Uterus (tissue), 4 donors: Measurements from ENCODE around the gene MOBP. TPM values are rescaled to one million over a fixed set of nuclear protein-coding genes. Genes with fewer than 3 reads are reported as not detected.

Experiments used
- DNase-seq, 2 donors: peaks; one replicate each; pipeline ENCODE4 v3.0.0-alpha.2; 2019 to 2020
- H3K27ac ChIP-seq, 2 donors: fragments of 200-600 bp; sonication (generic); 1 replicate in 1 of 2; 2 replicates in 1 of 2; pipeline ENCODE4 v1.5.1; 2016 to 2018
- H3K27me3 ChIP-seq, 2 donors: fragments of 200-600 bp; sonication (generic); one replicate each; pipeline ENCODE4 v1.5.1; 2018 to 2019; ENCODE audit warnings: control low read depth in 1 of 2
- H3K36me3 ChIP-seq, 2 donors: fragments of 200-600 bp; sonication (generic); one replicate each; pipeline ENCODE4 v1.5.1; 2019; ENCODE audit warnings: control low read depth in 1 of 2
- H3K4me1 ChIP-seq, 2 donors: fragments of 200-600 bp; sonication (generic); one replicate each; pipeline ENCODE4 v1.5.1; 2018 to 2019; ENCODE audit warnings: control low read depth in 1 of 2
- H3K4me3 ChIP-seq, 2 donors: fragments of 200-600 bp; sonication (generic); 1 replicate in 1 of 2; 2 replicates in 1 of 2; pipeline ENCODE4 v1.5.1; 2018 to 2019; ENCODE audit warnings: mild to moderate bottlenecking in 1 of 2
- H3K9me3 ChIP-seq, 2 donors: fragments of 200-600 bp; sonication (generic); one replicate each; pipeline ENCODE4 v1.5.1; 2019; ENCODE audit warnings: control low read depth in 1 of 2
- POLR2A ChIP-seq, 2 donors: fragments of 450-650 bp; IDR thresholded peaks; one replicate each; pipeline ENCODE4 v1.6.1; 2016; ENCODE audit warnings: antibody characterized with exemption in 2 of 2, mild to moderate bottlenecking in 1 of 2, moderate library complexity in 1 of 2
- intact Hi-C: fragments of 100-400 bp; cut with DNase I; formaldehyde crosslinking; loops from one replicate; pipeline ENCODE4 v1.15.1; 2023; ENCODE audit warnings: low total_unique reads
- total RNA-seq, 4 donors: library from RNA; depleted of rRNA in 3 of 4; stranded (reverse); fragments of >200 nt in 3 of 4; gene quantifications; one replicate each; pipeline versions ENCODE4 v1.1.0 to v1.2.4, GENCODE V29; 2014 to 2023
- TF ChIP-seq, protein P1 (sequence below), 4 experiments: fragments of 200-600 bp in 2 of 4; fragments of 450-650 bp in 2 of 4; sonication (generic) in 2 of 4; IDR thresholded peaks; one replicate each; pipeline ENCODE4 v1.5.1; 2016 to 2019; ENCODE audit warnings: antibody characterized with exemption in 4 of 4, mild to moderate bottlenecking in 2 of 4, moderate library complexity in 1 of 4
- donor health status: DM: yes; HTN: yes; CAD: no.

Gene MOBP
- total RNA-seq, 4 donors from 2014 or later, result 0.43 TPM; not detected in 3

DNA sequence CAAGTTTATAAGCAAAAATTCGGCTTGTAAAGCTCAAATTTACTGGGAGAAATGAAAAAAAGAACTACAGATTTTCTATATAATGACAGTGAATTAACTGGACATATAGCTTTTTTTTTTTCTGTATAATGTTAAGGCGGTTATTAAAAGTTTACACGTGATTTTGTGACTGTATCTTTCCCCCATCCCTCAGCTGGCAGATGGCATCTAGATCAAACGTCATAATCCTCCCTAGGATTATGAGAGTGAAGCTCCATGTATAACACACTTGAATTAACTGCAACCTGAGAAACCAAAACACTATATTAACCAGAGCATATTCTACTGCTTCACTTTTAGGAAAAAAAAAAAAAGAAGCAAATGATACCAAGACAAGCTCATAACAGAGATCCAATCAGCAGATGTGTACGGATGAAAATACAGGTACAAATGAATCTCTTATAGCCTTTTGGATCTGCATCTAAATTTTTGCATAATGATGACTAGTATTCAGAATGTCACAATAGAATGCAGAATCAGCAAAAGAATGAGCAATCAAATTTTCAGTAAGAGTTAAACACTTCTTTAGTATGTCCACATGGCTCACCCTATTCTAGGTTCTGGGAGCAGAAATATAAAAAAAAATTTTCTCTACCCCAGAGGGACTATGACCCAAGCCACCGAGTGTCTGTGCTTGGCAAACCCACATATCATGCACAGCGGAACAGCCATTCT, 12.4 kb downstream of the MOBP start:
- Histone ChIP-seq H3K27ac (no peak overlapping the region), H3K4me3 (no peak overlapping the region), H3K27me3 (no peaks in the 10 kb centered on the region), H3K9me3 (no peaks in the 10 kb centered on the region), H3K4me1 (no peaks in the 10 kb centered on the region), H3K36me3 (no peaks in the 10 kb centered on the region)
- intact Hi-C loops, result no loop called here
- no peak for TF ChIP-seq POLR2A (IDR thresholded peaks at IDR 0.05)
- TF ChIP-seq, protein P1, sequence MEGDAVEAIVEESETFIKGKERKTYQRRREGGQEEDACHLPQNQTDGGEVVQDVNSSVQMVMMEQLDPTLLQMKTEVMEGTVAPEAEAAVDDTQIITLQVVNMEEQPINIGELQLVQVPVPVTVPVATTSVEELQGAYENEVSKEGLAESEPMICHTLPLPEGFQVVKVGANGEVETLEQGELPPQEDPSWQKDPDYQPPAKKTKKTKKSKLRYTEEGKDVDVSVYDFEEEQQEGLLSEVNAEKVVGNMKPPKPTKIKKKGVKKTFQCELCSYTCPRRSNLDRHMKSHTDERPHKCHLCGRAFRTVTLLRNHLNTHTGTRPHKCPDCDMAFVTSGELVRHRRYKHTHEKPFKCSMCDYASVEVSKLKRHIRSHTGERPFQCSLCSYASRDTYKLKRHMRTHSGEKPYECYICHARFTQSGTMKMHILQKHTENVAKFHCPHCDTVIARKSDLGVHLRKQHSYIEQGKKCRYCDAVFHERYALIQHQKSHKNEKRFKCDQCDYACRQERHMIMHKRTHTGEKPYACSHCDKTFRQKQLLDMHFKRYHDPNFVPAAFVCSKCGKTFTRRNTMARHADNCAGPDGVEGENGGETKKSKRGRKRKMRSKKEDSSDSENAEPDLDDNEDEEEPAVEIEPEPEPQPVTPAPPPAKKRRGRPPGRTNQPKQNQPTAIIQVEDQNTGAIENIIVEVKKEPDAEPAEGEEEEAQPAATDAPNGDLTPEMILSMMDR (IDR thresholded peaks at IDR 0.05), result no peak
- no peak for DNase-seq

DNA sequence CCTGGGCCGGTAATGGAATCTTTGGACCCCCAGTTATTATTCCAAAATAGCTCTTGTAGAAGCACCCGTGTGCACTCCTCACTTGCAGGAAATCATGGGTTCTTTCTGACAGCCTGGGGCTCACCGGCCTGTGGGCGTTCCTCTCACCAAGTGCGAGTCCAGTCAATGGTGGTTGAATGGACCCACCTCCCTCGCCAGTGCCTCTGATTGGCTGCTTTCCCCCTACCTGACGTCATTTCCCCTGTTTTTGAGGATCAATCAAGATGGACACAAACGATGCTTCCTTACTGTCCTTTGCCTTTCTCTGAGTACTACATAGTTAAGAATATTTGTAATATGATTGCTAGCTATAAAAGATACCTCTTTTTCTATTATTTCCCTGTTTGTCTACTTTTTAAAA, 18.1 kb downstream of the MOBP start:
- H3K36me3 ChIP-seq, result no peaks in the 10 kb centered on the region
- H3K27ac ChIP-seq, result no peak overlapping the region
- TF ChIP-seq POLR2A (IDR thresholded peaks at IDR 0.05), result no peak
- TF ChIP-seq, protein P1 (IDR thresholded peaks at IDR 0.05), result no peak
- no peaks in the 10 kb centered on the region for H3K27me3 ChIP-seq
- intact Hi-C loops, result no loop called here
- no peak overlapping the region for H3K4me3 ChIP-seq
- no peaks in the 10 kb centered on the region for H3K4me1 ChIP-seq
- DNase-seq, result no peak
- H3K9me3 ChIP-seq, result no peaks in the 10 kb centered on the region

DNA sequence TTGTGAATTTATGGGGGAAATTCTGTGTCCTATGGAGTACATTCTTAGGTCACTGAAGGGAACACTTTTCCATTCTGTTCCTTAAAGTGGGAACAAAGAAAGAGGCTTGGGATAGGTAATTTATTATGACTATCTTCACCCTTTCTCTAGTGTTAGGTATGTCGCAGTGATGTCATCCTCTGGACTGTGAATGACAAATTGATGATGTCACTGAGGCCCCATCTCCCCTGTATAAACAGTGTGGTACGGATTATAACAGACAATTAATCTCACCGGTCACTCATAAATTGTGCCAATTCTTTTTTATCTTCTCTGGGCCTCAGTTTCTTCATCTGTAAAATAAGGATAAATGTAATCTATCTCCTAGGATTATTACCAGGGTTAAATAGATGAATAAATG, 23.5 kb downstream of the MOBP start:
- DNase-seq, result no peak
- H3K4me3 ChIP-seq, result no peak overlapping the region
- no peaks in the 10 kb centered on the region for H3K4me1 ChIP-seq
- H3K36me3 ChIP-seq, result no peaks in the 10 kb centered on the region
- TF ChIP-seq POLR2A (IDR thresholded peaks at IDR 0.05), result no peak
- TF ChIP-seq, protein P1 (IDR thresholded peaks at IDR 0.05), result no peak
- H3K27ac ChIP-seq, result no peak overlapping the region
- no peaks in the 10 kb centered on the region for H3K9me3 ChIP-seq
- intact Hi-C loops, result no loop called here
- no peaks in the 10 kb centered on the region for H3K27me3 ChIP-seq

DNA sequence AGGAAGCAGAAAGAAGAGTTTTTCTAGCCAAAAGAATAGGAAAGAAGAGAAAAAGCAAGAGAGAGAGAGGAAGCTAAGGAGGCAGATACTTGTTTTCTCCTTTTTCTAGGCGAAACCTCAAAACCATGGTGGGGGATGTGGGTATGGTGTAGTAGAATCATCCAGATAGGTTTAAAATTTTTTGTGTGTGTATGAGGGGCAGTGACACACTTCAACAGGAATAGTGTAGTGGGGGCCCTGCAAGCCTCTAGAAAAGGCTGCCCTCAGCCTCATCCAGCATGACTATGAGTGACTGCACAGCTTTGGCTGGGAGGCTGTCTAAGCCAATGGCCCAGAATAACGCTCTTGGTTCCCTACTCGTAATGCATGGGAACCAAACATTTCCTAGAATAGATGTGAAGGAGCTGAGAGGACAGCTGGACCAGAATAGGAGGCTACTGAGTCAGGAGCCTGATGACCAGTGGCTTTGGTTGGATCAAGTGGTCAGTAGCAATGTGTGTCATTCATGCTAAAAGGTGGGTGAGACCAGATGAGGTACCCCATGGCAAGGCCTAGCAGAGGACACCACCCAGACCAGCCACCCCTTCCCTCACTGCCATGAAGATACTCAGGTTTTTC, 24.4 kb downstream of the MOBP start:
- intact Hi-C loops, result no loop called here
- no peak for DNase-seq
- Histone ChIP-seq H3K4me1 (no peaks in the 10 kb centered on the region), H3K4me3 (no peak overlapping the region), H3K27me3 (no peaks in the 10 kb centered on the region), H3K27ac (no peak overlapping the region), H3K36me3 (no peaks in the 10 kb centered on the region), H3K9me3 (no peaks in the 10 kb centered on the region)
- TF ChIP-seq POLR2A (IDR thresholded peaks at IDR 0.05), result no peak
- TF ChIP-seq, protein P1 (IDR thresholded peaks at IDR 0.05), result no peak

DNA sequence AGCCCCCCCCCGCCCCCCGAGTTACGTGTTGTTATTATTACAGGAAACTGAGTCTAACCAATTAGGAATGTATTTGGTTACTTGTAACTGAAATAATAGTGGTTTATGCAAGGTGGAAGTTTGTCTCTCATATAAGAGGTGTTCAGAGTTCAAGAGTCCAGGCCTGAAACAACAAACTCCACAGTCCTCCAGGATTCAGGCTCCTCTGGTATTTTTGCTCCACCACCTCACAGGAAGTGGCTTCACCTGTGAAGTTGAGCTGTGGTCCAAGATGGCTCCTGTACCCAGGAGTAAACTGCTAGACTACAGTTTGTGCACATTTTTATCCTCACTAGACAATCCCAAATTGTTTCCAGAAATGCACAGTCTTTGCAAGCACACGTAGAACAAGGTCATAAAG, 27.3 kb downstream of the MOBP start:
- TF ChIP-seq, protein P1 (IDR thresholded peaks at IDR 0.05), result no peak
- TF ChIP-seq POLR2A (IDR thresholded peaks at IDR 0.05), result no peak
- H3K4me3 ChIP-seq, result no peak overlapping the region
- no peaks in the 10 kb centered on the region for H3K36me3 ChIP-seq
- H3K27ac ChIP-seq, result no peak overlapping the region
- no peaks in the 10 kb centered on the region for H3K4me1 ChIP-seq
- no peak for DNase-seq
- no peaks in the 10 kb centered on the region for H3K27me3 ChIP-seq
- H3K9me3 ChIP-seq, result no peaks in the 10 kb centered on the region
- intact Hi-C loops, result no loop called here
